GM12878 (cell line): ENCODE measurements around the gene SPRED3. TPM values are rescaled to one million over a fixed set of nuclear protein-coding genes. Genes with fewer than 3 reads are reported as not detected.

Source experiments
- ATAC-seq: fragments of 200-7000 bp; cut with Tn5 transposase; 3 replicates; pipeline ENCODE4 v1.9.1; 2020; ENCODE audit warnings: mild to moderate bottlenecking, moderate library complexity
- BruUV-seq: library from RNA; stranded (reverse); fragments of 400-500 nt; replicated peaks from 2 replicates; lab custom pipeline; 2021; lab: Mats Ljungman, UMichigan
- CTCF ChIA-PET: fragments of 300-600 bp; sonication (Branson Sonifier 250); formaldehyde crosslinking; extraction: SDS; loops from one replicate; lab custom pipeline; 2021; ENCODE audit warnings: inconsistent platforms; lab: Yijun Ruan, JAX
- POLR2A ChIA-PET: fragments of 350-600 bp; formaldehyde crosslinking; extraction: SDS; loops from one replicate; lab custom pipeline; 2021; ENCODE audit warnings: inconsistent platforms; lab: Charles Lee
- RAD21 ChIA-PET: fragments of 300-600 bp; sonication (Branson Sonifier 250); formaldehyde crosslinking; loops from one replicate; lab custom pipeline; 2023; ENCODE audit warnings: antibody characterized with exemption; ENCODE audit not compliant: unreplicated experiment; lab: Charles Lee
- SMC1A ChIA-PET: fragments of 300-600 bp; sonication (Branson Sonifier 250); formaldehyde crosslinking; loops from one replicate; lab custom pipeline; 2023; ENCODE audit not compliant: unreplicated experiment, uncharacterized antibody; lab: Charles Lee
- DNase-seq: peaks from one replicate; pipeline ENCODE4 v3.0.0-alpha.2; 2011; ENCODE audit warnings: low read depth, low spot score
- FAIRE-seq: peaks from 3 replicates; lab custom pipeline; 2011; peaks lifted over from hg19 to GRCh38; lab: Jason Lieb, UNC
- H2AFZ ChIP-seq: 2 replicates; pipeline ENCODE4 v1.6.0; 2011; ENCODE audit warnings: low read depth, low read length, control low read depth; ENCODE audit not compliant: control insufficient read depth
- H3K27ac ChIP-seq: 2 replicates; pipeline ENCODE4 v1.5.1; 2011; ENCODE audit warnings: control low read depth; ENCODE audit not compliant: control insufficient read depth, insufficient read depth
- H3K27me3 ChIP-seq, 2 experiments: replicated peaks in 1 of 2; 2 replicates each; pipeline versions ENCODE4 v1.6.0 to v1.6.1; 2011; ENCODE audit warnings: low read length in 1 of 2; ENCODE audit not compliant: control insufficient read depth in 2 of 2, insufficient read depth in 2 of 2
- H3K36me3 ChIP-seq, 2 experiments: 2 replicates each; pipeline ENCODE4 v1.5.1; 2011; ENCODE audit warnings: low read length in 1 of 2; ENCODE audit not compliant: control insufficient read depth in 2 of 2, insufficient read depth in 2 of 2
- H3K4me1 ChIP-seq: 2 replicates; pipeline ENCODE4 v1.6.1; 2011; ENCODE audit warnings: mild to moderate bottlenecking, low read length, moderate library complexity, mixed read lengths; ENCODE audit not compliant: control insufficient read depth, insufficient read depth
- H3K4me2 ChIP-seq: 2 replicates; pipeline ENCODE4 v1.6.0; 2011; ENCODE audit warnings: control low read depth; ENCODE audit not compliant: control insufficient read depth, insufficient read depth
- H3K4me3 ChIP-seq: fragments of 200-600 bp; sonication (generic); 2 replicates; pipeline ENCODE4 v1.5.1; 2016
- H3K79me2 ChIP-seq: 2 replicates; pipeline ENCODE4 v1.6.0; 2011; ENCODE audit warnings: low read length; ENCODE audit not compliant: control insufficient read depth, insufficient read depth
- H3K9ac ChIP-seq: 2 replicates; pipeline ENCODE4 v1.8.0; 2011; ENCODE audit warnings: low read length, control low read depth, mixed read lengths; ENCODE audit not compliant: control insufficient read depth, insufficient read depth
- H3K9me3 ChIP-seq: replicated peaks from 3 replicates; pipeline ENCODE4 v1.5.1; 2011; ENCODE audit warnings: mild to moderate bottlenecking, low read length; ENCODE audit not compliant: control insufficient read depth, insufficient read depth
- H4K20me1 ChIP-seq: 2 replicates; pipeline ENCODE4 v1.6.0; 2011; ENCODE audit not compliant: control insufficient read depth, insufficient read depth
- BMI1 ChIP-seq: fragments of 450-650 bp; IDR thresholded peaks from 2 replicates; pipeline ENCODE4 v1.6.1; 2016; ENCODE audit warnings: mild to moderate bottlenecking, moderate library complexity, borderline replicate concordance
- BRCA1 ChIP-seq: IDR thresholded peaks from 2 replicates; pipeline ENCODE4 v1.6.1; 2011; ENCODE audit warnings: low read depth, low read length, improper control_type of control experiment
- CEBPB ChIP-seq, 2 experiments: fragments of 150-350 bp in 1 of 2; IDR thresholded peaks; 2 replicates each; pipeline ENCODE4 v1.6.1; 2012 to 2014; ENCODE audit warnings: low read depth in 2 of 2, low read length in 2 of 2, borderline replicate concordance in 1 of 2, inconsistent platforms in 1 of 2
- GABPA ChIP-seq: IDR thresholded peaks from 2 replicates; pipeline ENCODE4 v1.6.1; 2014; ENCODE audit warnings: antibody characterized with exemption, low read depth, mild to moderate bottlenecking, inconsistent platforms
- HDGF ChIP-seq: fragments of 450-650 bp; IDR thresholded peaks from 2 replicates; pipeline ENCODE4 v1.6.1; 2016; ENCODE audit warnings: antibody characterized with exemption
- MTA3 ChIP-seq: IDR thresholded peaks from 2 replicates; pipeline ENCODE4 v1.6.1; 2012; ENCODE audit warnings: low read length, inconsistent platforms, borderline replicate concordance
- MXI1 ChIP-seq: fragments of 150-350 bp; IDR thresholded peaks from 2 replicates; pipeline ENCODE4 v1.6.1; 2011; ENCODE audit warnings: low read depth, mild to moderate bottlenecking, inconsistent platforms, low read length, improper control_type of control experiment
- MYC ChIP-seq: IDR thresholded peaks from 2 replicates; pipeline ENCODE4 v1.6.1; 2011; ENCODE audit warnings: mild to moderate bottlenecking, low read length, moderate library complexity, inconsistent platforms; ENCODE audit not compliant: insufficient read depth, insufficient replicate concordance, insufficient read length, severe bottlenecking
- NFYA ChIP-seq: IDR thresholded peaks from 2 replicates; pipeline ENCODE4 v1.6.1; 2011; ENCODE audit warnings: low read depth, mild to moderate bottlenecking, low read length, improper control_type of control experiment, borderline replicate concordance
- NKRF ChIP-seq: fragments of 450-650 bp; conservative IDR thresholded peaks from 2 replicates; pipeline ENCODE4 v1.6.1; 2017; ENCODE audit warnings: mild to moderate bottlenecking, moderate library complexity
- RAD51 ChIP-seq: fragments of 450-650 bp; IDR thresholded peaks from 2 replicates; pipeline ENCODE4 v1.6.1; 2016; ENCODE audit warnings: moderate library complexity, mild to moderate bottlenecking, inconsistent platforms
- SUPT20H ChIP-seq: IDR thresholded peaks from 2 replicates; pipeline ENCODE4 v1.6.1; 2011; ENCODE audit warnings: low read depth, mild to moderate bottlenecking, low read length, moderate library complexity, borderline replicate concordance; ENCODE audit not compliant: control insufficient read depth
- WGBS: methylation state at CpG from one replicate; pipeline ENCODE4 v1.1.6; 2016; ENCODE audit warnings: low lambda C conversion rate; ENCODE audit not compliant: insufficient replicate concordance, insufficient coverage; ENCODE audit errors: missing lambda C conversion rate; 5-methylcytosine and 5-hydroxymethylcytosine counted together
- in situ Hi-C: fragments of 300-500 bp; cut with MboI; formaldehyde crosslinking; loops from 9 replicates; pipeline ENCODE4 v1.14.3; 2018; ENCODE audit warnings: mixed read lengths
- intact Hi-C: fragments of 100-400 bp; cut with micrococcal nuclease; formaldehyde crosslinking; loops from one replicate; pipeline ENCODE4 v1.14.2; 2022; ENCODE audit not compliant: unreplicated experiment
- polyA plus RNA-seq, 11 experiments: library from polyadenylated mRNA; depleted of rRNA in 4 of 11; unstranded in 6 of 11; stranded (reverse) in 5 of 11; fragments of >200 nt; fragmentation: Nextera tagmentation in 4 of 11; fragmentation: Illumina TruSeq in 1 of 11; extraction: Ambion mirVana in 4 of 11; extraction: Trizol in 1 of 11; gene quantifications; 1 replicate in 1 of 11; 2 replicates in 10 of 11; pipeline versions ENCODE4 v1.2.1 to v1.2.3, GENCODE V29; 2011 to 2016; ENCODE audit warnings: inconsistent platforms in 2 of 11, missing spikeins in 2 of 11, low read depth in 1 of 11
- total RNA-seq, 4 experiments: library from RNA; depleted of rRNA in 3 of 4; stranded (reverse); fragments of >200 nt in 3 of 4; fragmentation: Illumina TruSeq in 1 of 4; extraction: Trizol in 1 of 4; gene quantifications; 2 replicates each; pipeline versions ENCODE4 v1.2.1 to v1.2.3, GENCODE V29; 2013 to 2021
- TF ChIP-seq, protein P1 (sequence below): IDR thresholded peaks from 2 replicates; pipeline ENCODE4 v1.6.1; 2012; ENCODE audit warnings: low read depth, low read length, improper control_type of control experiment

SPRED3 gene
- total and polyA plus RNA-seq, 10 of the 15 experiments (the other 5 are each of a cell fraction or from before 2014, with no cell fraction given), result 0.09 to 1.5 (median 0.31) TPM; not detected in 2

GRCh38 chr19:38352611-38353010 lies 35.9 kb upstream of the SPRED3 start:
- Histone ChIP-seq H3K4me3 (no peak overlapping the region), H3K4me1 (no peaks in the 10 kb centered on the region), H3K27ac (no peak overlapping the region), H3K27me3 (no peaks in the 10 kb centered on the region; a peak in 1 of 4 replicates), H2AFZ (no peak overlapping the region), H3K9me3 (no peaks in the 10 kb centered on the region), H3K9ac (no peak overlapping the region), H3K4me2 (no peak overlapping the region), H3K36me3 (no peaks in the 10 kb centered on the region), H4K20me1 (no peaks in the 10 kb centered on the region), H3K79me2 (no peaks in the 10 kb centered on the region)
- FAIRE-seq, result no peak
- ChIA-PET SMC1A (no interaction called here), POLR2A (interaction anchor here (0.6 kb wide), 1 partner anchor 403 kb away, joined by 4 read pairs; no protein-coding TSS in a partner anchor), CTCF (no interaction called here), RAD21 (no interaction called here)
- no TSS peak for BruUV-seq
- 48% methylated on average over 5 of the region's 8 CpGs for WGBS
- DNase-seq, result no peak
- TF ChIP-seq HDGF, result no peak
- TF ChIP-seq RAD51, result no peak
- TF ChIP-seq MXI1, result no peak
- no peak for TF ChIP-seq CEBPB (IDR thresholded peaks at IDR 0.05; ENCODE audit: borderline replicate concordance in 1 of 2, low read depth in 2 of 2, low read length in 2 of 2)
- TF ChIP-seq MYC, result no peak
- intact Hi-C loops, result no loop called here
- in situ Hi-C loops, result no loop called here
- no peak for ATAC-seq

DNA sequence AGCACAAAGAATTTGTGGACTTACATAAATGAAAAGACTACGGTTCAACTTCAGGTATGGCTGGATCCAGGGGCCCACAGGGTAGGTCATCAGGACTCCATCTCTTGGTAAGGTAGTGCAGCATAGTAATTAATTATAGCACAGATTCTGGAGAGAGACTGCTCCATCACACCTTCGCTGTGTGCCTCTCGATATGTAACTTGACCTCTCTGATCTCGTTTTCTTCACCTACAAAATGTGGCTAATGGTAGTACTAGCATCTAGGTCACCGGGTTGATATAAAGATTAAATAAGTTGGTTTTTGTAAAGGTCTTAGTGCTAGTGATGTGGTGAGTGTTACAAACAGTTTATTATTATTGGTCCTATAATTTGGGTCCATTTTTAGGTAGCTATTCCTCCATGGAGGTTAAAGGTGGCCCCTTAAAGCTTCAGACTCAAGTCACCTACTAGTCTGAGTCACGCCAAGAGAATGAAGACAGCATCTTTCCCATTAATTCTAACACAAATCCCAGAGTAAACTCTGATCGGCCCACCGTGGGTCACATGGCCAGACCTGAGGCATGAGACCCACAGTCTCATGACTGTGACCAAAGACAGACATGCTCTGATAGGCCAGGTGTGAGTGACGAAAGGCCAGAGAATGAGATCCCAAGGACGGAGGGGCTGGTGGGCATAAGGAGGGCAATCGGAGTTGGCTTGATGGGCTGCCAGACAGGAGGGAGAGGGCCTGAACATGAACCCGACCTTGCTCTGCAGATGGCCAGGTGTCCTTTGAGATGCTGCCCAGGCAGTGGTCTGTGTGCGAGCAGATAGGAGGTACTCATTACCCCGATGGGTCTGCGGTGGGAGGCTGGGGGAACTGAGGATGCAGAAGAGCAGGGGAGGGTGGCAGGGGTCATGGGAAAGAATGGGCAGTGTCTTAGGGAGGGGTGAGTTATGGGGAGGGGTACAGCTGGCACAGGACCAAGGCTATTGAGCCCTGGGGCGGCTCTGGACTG lies 32.5 kb upstream of the SPRED3 start:
- no TSS peak for BruUV-seq
- in situ Hi-C loops, result no loop called here
- Histone ChIP-seq H2AFZ (no peak overlapping the region), H3K79me2 (no peaks in the 10 kb centered on the region), H3K27me3 (no peaks in the 10 kb centered on the region; a peak in 2 of 4 replicates), H3K4me1 (no peaks in the 10 kb centered on the region), H3K4me2 (no peak overlapping the region), H4K20me1 (no peaks in the 10 kb centered on the region), H3K36me3 (no peaks in the 10 kb centered on the region), H3K9ac (no peak overlapping the region), H3K4me3 (no peak overlapping the region), H3K9me3 (no peaks in the 10 kb centered on the region), H3K27ac (no peak overlapping the region)
- no peak for FAIRE-seq
- SMC1A ChIA-PET, result no interaction called here
- intact Hi-C loops, result no loop called here
- 47% methylated on average over 16 of the region's 16 CpGs for WGBS
- RAD21 ChIA-PET, result no interaction called here
- no peak for TF ChIP-seq NKRF
- TF ChIP-seq, protein P1, sequence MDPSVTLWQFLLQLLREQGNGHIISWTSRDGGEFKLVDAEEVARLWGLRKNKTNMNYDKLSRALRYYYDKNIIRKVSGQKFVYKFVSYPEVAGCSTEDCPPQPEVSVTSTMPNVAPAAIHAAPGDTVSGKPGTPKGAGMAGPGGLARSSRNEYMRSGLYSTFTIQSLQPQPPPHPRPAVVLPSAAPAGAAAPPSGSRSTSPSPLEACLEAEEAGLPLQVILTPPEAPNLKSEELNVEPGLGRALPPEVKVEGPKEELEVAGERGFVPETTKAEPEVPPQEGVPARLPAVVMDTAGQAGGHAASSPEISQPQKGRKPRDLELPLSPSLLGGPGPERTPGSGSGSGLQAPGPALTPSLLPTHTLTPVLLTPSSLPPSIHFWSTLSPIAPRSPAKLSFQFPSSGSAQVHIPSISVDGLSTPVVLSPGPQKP, result no peak
- TF ChIP-seq MTA3, result no peak
- no peak for TF ChIP-seq BMI1
- TF ChIP-seq RAD51, result no peak
- no peak for TF ChIP-seq SUPT20H
- no peak for TF ChIP-seq NFYA
- TF ChIP-seq GABPA, result no peak
- no peak for TF ChIP-seq BRCA1
- POLR2A ChIA-PET, result no interaction called here
- CTCF ChIA-PET, result no interaction called here
- ATAC-seq, result no peak
- DNase-seq, result no peak
